HG02798 (cell line): ENCODE data around the gene CDK9.

ENCODE experiments used
- ATAC-seq: cut with Tn5 transposase; IDR thresholded peaks from one replicate; pipeline ENCODE4 v1.9.1; 2021; ENCODE audit warnings: mild to moderate bottlenecking; ENCODE audit not compliant: unreplicated experiment, poor library complexity

Gene CDK9

GRCh38 chr9:127796225-127796813, 10.5 kb downstream of the CDK9 start:
- ATAC-seq = no peak

DNA sequence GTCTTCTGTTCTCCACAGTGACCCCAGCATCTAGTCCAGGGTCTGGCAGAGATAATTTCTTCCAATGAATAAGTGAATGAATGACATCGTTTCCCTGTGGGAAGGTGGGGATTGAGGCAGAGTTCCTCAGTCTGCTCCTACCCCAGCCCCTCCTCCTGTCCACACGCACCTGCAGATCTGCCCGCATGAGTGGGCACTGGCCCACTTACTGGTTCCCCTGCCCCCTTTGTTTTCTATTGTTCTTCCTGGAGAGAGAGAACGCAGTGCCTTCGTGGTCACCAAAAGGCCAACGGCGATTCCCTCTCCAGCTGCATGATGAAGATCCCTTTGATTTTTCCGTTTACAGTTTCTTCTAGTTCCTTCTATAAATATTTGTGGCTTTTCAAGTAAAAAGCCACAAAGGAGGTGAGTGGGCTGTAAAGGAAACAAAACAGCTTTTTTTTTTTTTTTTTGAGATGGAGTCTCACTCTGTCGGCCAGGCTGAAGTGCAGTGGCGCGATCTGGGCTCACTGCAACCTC, 11.1 kb downstream of the CDK9 start:
- ATAC-seq = no peak

DNA sequence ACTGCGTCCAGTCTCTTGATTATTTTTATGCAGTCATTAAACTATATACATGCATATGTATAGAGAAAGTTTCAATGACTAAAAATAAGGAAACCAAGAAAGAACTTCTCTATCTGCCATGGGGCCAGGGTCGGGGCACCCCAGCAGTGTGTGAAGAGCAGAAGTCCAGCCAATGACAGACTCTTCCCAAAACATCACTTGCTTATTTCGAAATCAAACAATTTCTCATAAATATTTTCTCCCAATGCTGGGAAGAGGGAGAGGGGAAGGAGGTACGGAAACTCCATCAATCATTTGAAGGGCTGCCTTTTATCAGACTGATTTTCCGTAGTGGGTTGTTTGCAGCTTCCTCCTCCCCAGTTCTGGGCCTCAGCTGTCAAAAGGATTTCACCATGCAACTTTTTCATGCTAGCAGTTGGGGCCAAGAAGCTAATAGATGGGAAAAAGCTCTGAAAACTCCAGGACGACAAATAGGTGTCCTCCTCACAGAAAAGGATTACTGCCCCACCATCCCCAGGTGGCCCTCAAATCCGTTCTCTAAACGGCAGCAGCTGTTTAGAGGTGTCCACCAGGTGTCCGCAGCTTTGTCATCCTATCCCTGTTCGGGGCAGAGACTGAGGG, 16.2 kb downstream of the CDK9 start:
- no peak for ATAC-seq

GRCh38 chr9:127802576-127803443, 17.0 kb downstream of the CDK9 start, which contains the start of gene FPGS:
TSS of gene FPGS (plus strand) at chr9:127802882. CDS start at chr9:127802925, 43 bp downstream.
- ATAC-seq = peak; percentile 80

GRCh38 chr9:127803507-127804352, 17.9 kb downstream of the CDK9 start:
- ATAC-seq = no peak

DNA sequence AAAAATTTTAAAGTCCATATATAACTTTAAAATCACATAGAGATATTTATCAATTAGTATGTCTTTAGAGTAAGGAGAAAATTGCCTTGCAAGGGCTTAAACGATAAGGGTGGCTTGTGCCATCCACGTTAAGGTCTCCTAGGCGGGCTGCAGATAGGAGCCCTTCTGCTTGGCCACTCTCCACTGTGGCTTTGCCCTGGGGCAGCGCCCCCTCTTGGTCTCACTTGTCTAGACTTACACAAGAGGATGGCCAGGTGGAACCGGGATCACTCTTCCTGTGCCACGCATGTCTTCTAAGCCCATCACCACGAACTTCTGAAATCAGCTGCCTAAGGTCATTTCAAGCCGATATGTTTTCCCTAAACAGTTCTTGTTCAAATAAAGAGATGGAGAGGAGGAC, 19.8 kb downstream of the CDK9 start:
- ATAC-seq = no peak

- ATAC-seq = no peak
Observed at GRCh38 chr9:127806871-127807270, 21.0 kb downstream of the CDK9 start.

DNA sequence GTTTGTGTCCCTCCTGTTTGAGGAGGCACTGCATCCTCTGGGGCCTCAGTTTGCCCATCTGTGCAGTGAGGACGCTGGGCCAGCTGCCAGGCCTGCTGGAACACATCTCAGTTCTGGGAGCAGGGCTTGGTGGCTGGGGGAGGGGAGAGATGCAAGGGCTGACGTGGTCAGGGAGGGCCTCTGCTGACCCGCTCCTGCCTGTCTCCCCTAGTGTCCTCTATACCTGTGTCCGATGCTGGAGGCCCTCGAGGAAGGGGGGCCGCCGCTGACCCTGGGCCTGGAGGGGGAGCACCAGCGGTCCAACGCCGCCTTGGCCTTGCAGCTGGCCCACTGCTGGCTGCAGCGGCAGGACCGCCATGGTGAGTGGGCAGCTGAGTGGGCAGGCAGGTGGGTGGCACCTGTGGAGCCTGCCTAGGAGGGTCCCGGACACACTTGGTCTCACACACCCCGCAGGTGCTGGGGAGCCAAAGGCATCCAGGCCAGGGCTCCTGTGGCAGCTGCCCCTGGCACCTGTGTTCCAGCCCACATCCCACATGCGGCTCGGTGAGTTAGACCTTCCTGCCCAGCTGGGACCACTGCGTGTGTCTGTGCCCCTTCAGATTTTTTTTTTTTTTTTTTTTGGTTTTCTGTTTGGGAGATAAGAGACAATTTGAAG, 22.6 kb downstream of the CDK9 start:
- ATAC-seq = no peak

DNA sequence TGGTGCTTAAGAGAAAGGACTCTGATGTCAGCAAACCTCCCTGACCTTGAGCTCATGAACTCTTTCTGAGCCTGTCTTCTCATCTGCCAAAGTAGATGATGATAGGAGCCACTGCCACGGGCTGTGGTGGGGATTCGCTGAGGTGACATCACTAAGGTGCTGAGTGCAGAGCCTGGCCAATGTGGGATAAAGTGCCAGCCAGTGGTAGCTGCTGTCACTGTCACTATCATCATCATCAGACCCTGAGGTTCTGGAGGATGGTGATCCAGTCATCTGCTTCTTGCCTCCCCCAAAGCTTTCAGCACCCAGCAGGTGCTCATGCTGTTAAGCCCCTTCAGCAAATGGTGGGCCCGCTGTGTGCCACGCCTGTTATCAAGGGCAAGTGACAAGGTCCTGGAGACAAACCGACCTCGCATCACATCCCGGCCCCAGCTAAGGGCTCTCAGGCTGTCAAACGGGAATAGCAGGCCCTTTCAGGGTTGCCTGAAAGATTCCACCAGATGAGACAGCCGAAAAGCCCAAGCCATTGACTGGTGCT, 23.2 kb downstream of the CDK9 start:
- ATAC-seq = no peak

GRCh38 chr9:127809540-127810377, 23.9 kb downstream of the CDK9 start:
- ATAC-seq = no peak

- ATAC-seq = no peak
Observed at GRCh38 chr9:127810378-127811187, 24.7 kb downstream of the CDK9 start.

- ATAC-seq = no peak
Observed at GRCh38 chr9:127812011-127812410, 26.2 kb downstream of the CDK9 start.

DNA sequence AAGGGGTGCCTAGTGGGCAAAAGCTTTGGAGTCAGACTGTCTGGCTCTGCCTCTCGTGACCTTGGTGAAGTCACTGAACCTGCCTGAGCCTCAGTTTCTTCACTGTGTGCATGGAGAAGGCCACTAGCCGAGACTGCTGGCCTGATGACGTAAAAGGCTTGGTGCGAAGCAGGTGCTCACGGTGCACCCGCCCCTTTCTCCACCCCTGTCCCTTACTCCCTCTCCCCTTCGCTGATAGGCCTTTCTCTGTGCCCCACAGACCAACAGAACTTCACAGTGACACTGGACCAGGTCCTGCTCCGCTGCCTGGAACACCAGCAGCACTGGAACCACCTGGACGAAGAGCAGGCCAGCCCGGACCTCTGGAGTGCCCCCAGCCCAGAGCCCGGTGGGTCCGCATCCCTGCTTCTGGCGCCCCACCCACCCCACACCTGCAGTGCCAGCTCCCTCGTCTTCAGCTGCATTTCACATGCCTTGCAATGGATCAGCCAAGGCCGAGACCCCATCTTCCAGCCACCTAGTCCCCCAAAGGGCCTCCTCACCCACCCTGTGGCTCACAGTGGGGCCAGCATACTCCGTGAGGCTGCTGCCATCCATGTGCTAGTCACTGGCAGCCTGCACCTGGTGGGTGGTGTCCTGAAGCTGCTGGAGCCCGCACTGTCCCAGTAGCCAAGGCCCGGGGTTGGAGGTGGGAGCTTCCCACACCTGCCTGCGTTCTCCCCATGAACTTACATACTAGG, 27.3 kb downstream of the CDK9 start:
- no peak for ATAC-seq

DNA sequence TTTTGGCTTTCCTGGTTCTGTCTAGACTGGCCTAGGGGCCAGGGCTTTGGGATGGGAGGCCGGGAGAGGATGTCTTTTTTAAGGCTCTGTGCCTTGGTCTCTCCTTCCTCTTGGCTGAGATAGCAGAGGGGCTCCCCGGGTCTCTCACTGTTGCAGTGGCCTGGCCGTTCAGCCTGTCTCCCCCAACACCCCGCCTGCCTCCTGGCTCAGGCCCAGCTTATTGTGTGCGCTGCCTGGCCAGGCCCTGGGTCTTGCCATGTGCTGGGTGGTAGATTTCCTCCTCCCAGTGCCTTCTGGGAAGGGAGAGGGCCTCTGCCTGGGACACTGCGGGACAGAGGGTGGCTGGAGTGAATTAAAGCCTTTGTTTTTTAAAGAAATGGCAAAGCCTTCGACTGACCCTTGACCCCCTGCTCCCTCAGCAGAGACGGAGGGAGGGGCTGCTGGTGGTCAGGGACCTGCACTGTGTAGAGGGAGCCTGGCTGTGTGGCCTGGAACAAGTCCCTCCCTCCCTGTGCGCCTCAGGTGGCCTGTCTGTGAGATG, 27.9 kb downstream of the CDK9 start:
- no peak for ATAC-seq

DNA sequence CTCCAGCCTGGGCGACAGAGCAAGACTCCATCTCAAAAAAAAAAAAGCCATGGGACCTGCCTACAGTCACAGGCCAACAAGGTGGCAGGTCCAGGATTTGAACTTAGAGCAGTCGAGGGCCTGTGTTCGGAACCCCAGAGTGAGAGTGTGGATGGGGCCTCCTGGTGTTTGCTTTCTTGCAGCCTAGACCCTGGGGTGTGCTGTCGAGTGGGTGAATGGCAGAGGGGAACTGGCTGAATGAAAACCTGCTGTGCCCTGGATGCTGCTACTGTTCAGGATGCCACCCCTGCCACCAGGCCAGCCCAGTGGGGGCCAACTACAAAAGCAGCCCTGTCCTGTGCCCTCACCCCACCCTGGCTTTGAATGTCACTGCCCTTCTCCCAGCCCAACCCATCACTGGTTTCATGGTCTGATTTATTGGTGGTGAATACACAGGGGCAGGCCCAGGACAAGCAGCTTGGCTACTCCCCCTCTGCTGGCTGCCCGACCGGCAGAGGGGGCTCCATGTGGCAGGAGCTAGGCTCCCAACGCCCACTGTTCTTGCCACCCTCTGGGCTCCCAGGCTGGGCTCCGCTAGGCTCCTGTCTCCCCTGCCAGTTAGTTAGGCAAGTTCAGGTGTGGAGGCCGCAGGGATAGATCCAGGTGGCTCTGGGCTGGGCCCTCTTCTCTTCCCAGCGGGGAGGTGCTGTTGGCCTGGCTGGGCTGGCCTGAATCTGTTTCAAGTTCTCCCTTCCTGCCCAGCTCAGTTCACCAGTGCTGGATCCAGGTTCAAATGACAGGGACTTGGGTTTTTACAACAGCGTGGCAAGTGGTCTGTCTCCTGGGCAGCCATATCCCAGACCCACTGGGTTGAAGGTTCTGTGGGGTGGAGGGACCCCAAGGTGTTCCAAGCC, 29.0 kb downstream of the CDK9 start:
- ATAC-seq = no peak
